Rectal smooth muscle tissue (tissue), 1 donor: ENCODE results near the gene ADGB.

Source experiments
- H3K27ac ChIP-seq: one replicate; pipeline ENCODE4 v1.7.0; 2013; ENCODE audit warnings: low read depth, low read length, inconsistent platforms
- H3K27me3 ChIP-seq: one replicate; pipeline ENCODE4 v1.7.0; 2013; ENCODE audit warnings: low read length; ENCODE audit not compliant: control insufficient read depth, insufficient read depth
- H3K36me3 ChIP-seq: one replicate; pipeline ENCODE4 v1.7.0; 2013; ENCODE audit warnings: low read length; ENCODE audit not compliant: control insufficient read depth, insufficient read depth
- H3K4me1 ChIP-seq: one replicate; pipeline ENCODE4 v1.7.0; 2013; ENCODE audit warnings: low read length; ENCODE audit not compliant: control insufficient read depth, insufficient read depth
- H3K4me3 ChIP-seq: one replicate; pipeline ENCODE4 v1.7.0; 2013; ENCODE audit warnings: low read length
- H3K9ac ChIP-seq: one replicate; pipeline ENCODE4 v1.7.0; 2013; ENCODE audit warnings: low read length

Gene ADGB

DNA sequence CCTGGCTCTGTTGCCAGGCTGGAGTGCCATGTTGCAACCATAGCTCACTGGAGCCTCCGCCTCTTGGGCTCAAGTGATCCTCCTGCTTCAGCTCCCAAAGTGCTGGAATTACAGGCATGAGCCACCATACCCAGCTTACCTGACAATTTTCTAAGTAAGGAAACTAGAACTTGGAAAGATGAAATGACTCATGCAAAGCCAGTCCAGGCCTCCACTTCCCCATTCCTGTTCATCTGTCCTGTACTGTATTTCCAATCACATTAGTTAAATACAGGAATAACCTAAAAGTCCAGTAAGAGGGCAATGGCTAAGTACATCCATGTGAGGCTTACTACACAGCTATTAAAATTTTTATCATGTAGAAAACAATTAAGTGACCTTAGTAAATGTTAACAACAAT, 8.3 kb upstream of the ADGB start:
- no peak overlapping the region for H3K4me3 ChIP-seq
- H3K9ac ChIP-seq: no peak overlapping the region
- H3K27me3 ChIP-seq: no peaks in the 10 kb centered on the region
- no peaks in the 10 kb centered on the region for H3K36me3 ChIP-seq
- H3K4me1 ChIP-seq: no peaks in the 10 kb centered on the region
- H3K27ac ChIP-seq: no peak overlapping the region

DNA sequence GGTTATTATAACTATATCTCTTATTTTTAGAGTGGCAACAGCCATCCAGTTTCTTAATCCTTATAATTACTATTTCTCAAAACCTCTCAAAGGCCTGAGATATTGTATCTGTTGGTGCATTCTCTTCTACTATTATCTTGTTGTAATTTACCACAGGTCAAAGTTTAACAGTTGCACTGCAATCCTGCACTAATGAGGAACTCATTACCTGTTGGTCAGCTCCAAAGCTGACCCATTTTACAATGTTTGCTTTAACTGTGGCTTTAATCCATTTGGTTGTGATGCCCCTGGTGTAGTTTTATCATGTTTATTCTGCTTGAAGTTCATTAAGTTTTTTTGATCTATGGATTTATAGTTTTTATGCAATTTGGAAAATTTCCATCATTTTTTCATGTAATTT, 6.3 kb upstream of the ADGB start:
- H3K4me3 ChIP-seq: no peak overlapping the region
- no peak overlapping the region for H3K9ac ChIP-seq
- H3K27ac ChIP-seq: no peak overlapping the region
- H3K27me3 ChIP-seq: no peaks in the 10 kb centered on the region
- H3K36me3 ChIP-seq: no peaks in the 10 kb centered on the region
- H3K4me1 ChIP-seq: no peaks in the 10 kb centered on the region

DNA sequence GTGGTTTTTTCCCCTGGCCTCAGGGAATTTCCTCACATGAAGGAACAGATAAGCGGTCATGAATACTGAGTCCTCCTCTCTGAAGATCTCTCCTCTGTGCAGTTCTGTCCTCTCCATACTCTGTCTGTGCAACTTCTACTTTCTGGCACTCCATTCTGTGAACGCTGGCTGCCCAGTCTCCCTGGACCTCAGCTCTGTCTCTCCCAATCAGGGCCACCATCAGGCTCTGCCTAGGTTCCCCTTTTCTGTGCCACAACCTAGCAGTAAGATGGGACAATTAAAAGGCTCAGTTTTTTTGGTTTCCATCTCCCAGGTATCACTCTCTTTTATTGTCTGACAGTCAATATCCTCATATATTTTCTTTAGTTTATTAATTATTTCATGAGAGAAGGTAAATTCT, 4.8 kb upstream of the ADGB start:
- Histone ChIP-seq H3K36me3 (no peaks in the 10 kb centered on the region), H3K4me3 (no peak overlapping the region), H3K27ac (no peak overlapping the region), H3K27me3 (no peaks in the 10 kb centered on the region), H3K9ac (no peak overlapping the region), H3K4me1 (no peaks in the 10 kb centered on the region)

DNA sequence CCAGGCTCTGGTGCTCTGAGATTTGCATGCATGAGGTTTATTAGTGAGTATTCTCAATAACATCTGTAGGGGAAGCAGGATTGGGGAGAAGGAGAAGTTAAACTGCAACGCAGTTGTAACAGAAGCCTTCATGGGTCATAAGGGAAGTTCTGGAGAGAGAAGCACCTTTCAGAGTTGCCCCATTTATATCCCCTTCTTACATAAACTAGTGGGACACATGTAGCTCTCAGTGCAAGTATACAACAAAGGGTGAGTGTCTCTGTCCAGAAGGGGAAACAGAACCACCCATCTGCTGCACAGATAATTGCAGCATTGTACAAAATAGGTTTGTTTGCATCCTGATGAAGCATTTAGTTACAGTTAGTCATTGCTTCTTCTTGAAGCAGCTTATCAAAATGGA, 4.3 kb upstream of the ADGB start:
- H3K36me3 ChIP-seq: no peaks in the 10 kb centered on the region
- H3K27me3 ChIP-seq: no peaks in the 10 kb centered on the region
- no peaks in the 10 kb centered on the region for H3K4me1 ChIP-seq
- no peak overlapping the region for H3K4me3 ChIP-seq
- no peak overlapping the region for H3K27ac ChIP-seq
- no peak overlapping the region for H3K9ac ChIP-seq

DNA sequence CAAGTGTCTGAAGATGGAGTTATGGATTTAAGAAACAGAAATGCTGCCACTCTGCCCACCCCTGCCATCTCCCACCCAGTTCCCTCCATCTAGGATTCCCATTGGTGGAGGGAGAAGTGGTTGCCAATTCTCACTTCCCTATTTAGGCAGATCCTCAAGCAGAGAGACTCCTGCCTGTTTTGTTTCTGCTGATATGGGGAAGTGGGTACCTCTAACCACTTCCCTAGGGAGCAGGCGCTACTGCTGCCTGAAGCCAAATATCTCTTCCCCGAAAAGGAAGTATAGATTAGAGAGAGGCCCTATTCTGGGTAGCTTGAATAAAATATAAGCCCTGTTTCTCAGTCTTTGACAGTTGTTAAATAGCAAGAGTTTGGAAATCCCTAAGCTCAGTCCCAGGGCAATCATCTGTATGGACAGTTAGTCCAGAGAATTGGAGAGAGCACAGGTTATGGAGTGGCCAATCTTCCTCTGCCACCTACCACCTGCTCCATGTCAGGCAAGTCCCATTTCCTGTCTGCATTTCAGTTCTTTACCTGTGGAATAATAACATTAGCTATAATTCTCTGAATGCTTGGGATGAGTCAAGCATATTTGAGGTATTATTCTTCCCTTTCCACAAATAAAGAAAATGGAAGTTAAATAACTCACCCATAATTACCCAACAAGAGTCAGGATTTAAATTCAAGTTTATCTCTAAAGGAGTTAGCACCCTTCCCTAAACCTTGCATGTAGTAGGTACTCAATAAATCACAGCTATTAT, 2.6 kb upstream of the ADGB start:
- H3K4me3 ChIP-seq: no peak overlapping the region
- no peaks in the 10 kb centered on the region for H3K4me1 ChIP-seq
- no peak overlapping the region for H3K27ac ChIP-seq
- H3K36me3 ChIP-seq: no peaks in the 10 kb centered on the region
- H3K27me3 ChIP-seq: no peaks in the 10 kb centered on the region
- H3K9ac ChIP-seq: no peak overlapping the region

DNA sequence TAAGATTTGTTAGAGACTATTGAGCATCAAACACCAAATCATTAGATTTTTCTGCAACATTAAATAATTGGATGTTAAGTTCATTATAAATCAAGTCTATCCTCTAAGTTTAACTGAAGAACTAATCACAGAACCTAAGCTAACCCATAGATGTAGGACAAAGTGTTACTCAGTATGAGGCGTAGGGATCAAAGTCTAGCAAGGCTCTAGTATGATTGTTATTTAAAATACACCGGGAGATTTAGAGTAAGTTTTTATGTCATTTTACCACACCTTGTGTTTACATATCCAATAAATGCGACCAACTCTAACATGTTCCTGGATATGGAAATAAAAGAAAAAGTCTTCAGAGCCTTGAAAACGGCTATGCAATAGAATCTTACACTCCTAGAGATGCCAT, 2.6 kb downstream of the ADGB start:
- no peak overlapping the region for H3K27ac ChIP-seq
- no peak overlapping the region for H3K9ac ChIP-seq

DNA sequence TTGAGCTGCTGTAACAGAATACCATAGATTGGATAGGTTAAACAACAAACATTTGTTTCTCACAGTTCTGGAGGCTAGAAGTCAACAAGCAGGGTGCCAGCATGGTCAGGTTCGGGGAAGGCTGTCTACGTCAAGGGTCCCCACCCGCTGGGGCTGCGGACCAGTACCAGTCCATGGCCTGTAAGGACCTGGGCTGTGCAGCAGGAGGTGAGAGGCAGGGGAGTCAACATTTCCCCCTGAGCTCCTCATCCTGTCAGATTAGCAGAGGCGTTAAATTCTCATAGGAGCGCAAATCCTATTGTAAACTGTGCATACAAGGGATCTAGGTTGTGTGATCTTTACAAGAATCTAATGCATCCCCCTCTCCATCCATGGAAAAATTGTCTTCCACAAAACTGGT, 3.8 kb downstream of the ADGB start:
- no peaks in the 10 kb centered on the region for H3K4me1 ChIP-seq
- no peak overlapping the region for H3K27ac ChIP-seq
- H3K36me3 ChIP-seq: no peaks in the 10 kb centered on the region
- no peak overlapping the region for H3K4me3 ChIP-seq
- no peak overlapping the region for H3K9ac ChIP-seq
- no peaks in the 10 kb centered on the region for H3K27me3 ChIP-seq

More for the DNA sequence above, 2.6 kb downstream of the ADGB start:
- Histone ChIP-seq H3K36me3 (no peaks in the 10 kb centered on the region), H3K27me3 (no peaks in the 10 kb centered on the region), H3K4me3 (no peak overlapping the region), H3K4me1 (no peaks in the 10 kb centered on the region)

DNA sequence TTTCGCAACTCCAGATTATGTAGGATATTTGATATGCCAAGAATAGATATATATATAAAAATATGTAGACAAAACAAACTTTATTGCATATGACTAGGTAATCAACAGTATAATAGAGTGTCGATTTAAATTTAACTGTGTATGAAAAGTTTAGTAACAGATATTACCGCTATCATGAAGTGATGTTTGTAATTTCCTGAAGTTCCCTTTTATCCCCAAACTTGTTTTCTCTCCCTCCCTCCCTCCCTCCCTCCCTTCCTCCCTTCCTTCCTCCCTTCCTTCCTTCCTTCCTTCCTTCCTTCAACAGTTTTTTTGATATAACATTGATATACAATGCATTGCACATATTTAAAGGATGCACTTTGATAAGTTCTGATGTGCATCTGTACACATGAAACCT, 15.2 kb downstream of the ADGB start:
- Histone ChIP-seq H3K4me3 (no peak overlapping the region), H3K27ac (no peak overlapping the region), H3K9ac (no peak overlapping the region), H3K4me1 (no peaks in the 10 kb centered on the region), H3K27me3 (no peaks in the 10 kb centered on the region), H3K36me3 (no peaks in the 10 kb centered on the region)

DNA sequence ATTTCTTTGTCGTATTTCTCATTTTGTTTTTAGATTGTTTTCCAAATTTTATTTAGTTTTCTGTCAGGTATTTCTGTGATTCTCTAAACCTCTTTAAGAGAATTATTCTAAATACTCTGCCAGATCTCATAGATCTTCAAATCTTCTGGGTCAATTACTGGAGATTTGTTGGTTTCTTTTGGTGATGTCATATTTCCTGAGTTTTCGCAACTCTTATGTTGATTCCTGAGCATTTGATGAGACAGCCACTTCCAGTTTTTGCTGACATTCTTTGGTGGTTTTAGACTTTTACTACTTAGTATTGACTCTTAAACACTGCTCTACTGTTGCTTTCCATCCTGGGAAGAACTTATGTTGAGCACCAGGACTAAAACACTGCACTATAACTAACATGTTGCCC, 21.9 kb downstream of the ADGB start:
- Histone ChIP-seq H3K4me1 (no peaks in the 10 kb centered on the region), H3K9ac (no peak overlapping the region), H3K36me3 (no peaks in the 10 kb centered on the region), H3K27ac (no peak overlapping the region), H3K27me3 (no peaks in the 10 kb centered on the region), H3K4me3 (no peak overlapping the region)

DNA sequence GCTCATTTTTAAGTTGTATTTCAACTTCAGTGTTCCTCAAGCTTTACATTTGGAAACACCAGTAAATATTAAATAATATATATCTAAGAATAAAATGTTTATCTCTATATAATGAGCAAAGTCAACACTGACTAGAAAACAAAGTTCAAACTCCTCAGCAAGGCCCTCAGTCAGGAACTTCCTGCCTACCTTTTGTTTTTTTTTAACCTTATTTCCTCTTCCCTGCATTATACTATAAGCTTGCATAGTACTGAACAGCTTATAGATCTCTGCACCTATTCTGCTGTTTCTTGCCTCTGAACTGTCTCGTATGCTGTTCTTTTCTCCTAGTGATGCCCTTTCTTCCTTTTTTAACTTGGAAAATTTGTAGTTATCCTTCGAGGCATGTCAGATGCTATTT, 29.6 kb downstream of the ADGB start:
- Histone ChIP-seq H3K4me1 (no peaks in the 10 kb centered on the region), H3K27ac (no peak overlapping the region), H3K9ac (no peak overlapping the region), H3K36me3 (no peaks in the 10 kb centered on the region), H3K27me3 (no peaks in the 10 kb centered on the region), H3K4me3 (no peak overlapping the region)

DNA sequence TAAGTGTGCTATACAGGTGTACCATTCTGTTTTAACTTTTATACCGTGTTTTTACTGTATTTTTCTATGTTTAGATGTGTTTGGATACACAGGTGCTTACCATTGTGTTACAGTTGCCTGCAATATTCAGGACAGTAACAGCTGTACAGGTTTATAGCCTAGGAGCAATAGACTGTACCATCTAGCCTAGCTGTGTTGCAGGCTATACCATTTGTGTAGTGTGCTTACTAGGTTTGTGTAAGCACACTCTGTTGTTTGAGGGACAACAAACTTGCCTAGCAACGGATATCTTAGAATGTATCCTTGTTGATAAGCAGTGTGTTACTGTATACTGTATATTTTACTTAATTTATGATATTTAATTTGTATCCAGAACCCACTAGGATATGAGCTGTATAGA, 35.2 kb downstream of the ADGB start:
- Histone ChIP-seq H3K4me1 (no peaks in the 10 kb centered on the region), H3K27ac (no peak overlapping the region), H3K36me3 (no peaks in the 10 kb centered on the region), H3K9ac (no peak overlapping the region), H3K4me3 (no peak overlapping the region), H3K27me3 (no peaks in the 10 kb centered on the region)

DNA sequence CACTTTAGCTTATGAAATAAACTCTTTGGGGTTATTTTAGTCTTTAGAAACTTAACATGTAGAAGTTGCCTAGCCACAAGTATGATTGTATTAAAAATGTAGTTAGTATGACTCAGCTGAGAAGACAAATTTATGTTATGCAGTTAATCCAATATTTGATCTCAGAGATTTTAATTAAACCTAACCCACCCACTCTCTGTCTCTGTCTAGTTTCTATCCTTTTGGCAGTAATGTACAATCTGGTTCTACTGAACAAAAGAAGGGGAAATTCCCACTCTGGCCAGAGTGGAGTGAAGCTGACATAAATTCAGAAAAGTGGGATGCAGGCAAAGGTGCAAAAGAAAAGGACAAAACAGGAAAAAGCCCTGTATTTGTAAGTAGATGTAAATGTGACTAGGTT, 36.4 kb downstream of the ADGB start:
- no peaks in the 10 kb centered on the region for H3K27me3 ChIP-seq

DNA sequence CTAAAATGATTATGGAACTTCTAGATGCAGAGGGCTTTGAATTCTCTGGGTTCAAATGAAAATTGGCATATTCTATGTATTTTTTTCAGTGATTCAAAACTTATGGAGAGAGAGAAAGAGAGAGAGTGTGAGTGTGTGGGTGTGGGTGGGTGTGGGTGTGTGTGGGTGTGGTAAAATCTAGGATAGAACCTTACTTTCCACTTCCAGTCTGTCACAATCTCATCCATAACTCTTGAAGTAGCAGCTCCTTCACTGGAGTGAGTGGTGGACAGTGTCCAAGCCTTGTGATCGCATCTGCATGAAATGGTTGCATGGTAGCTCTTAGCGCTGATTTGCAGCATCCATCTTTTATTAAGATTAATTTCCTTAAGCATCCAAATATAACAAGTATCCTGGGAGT, 37.7 kb downstream of the ADGB start:
- Histone ChIP-seq H3K27ac (no peak overlapping the region), H3K27me3 (no peaks in the 10 kb centered on the region), H3K9ac (no peak overlapping the region), H3K4me1 (no peaks in the 10 kb centered on the region), H3K36me3 (no peaks in the 10 kb centered on the region), H3K4me3 (no peak overlapping the region)

More for the DNA sequence above, 36.4 kb downstream of the ADGB start:
- no peak overlapping the region for H3K9ac ChIP-seq
- H3K4me3 ChIP-seq: no peak overlapping the region
- no peaks in the 10 kb centered on the region for H3K36me3 ChIP-seq
- H3K4me1 ChIP-seq: no peaks in the 10 kb centered on the region
- H3K27ac ChIP-seq: no peak overlapping the region
